ENCODE data around the gene NDST3.

GRCh38 chr4:118120120-118120760 lies 86.0 kb downstream of the NDST3 start:
- TF ChIP-seq CTCF (IDR thresholded peaks at IDR 0.05), result no peak
- no peak for TF ChIP-seq EZH2 (IDR thresholded peaks at IDR 0.05)
- no peak for TF ChIP-seq EZH2phosphoT487 (IDR thresholded peaks at IDR 0.05)

All from neural progenitor cell (in vitro differentiated cells).